GM23338 (cell line): Measurements from ENCODE around the gene UCK1. TPM values are rescaled to one million over a fixed set of nuclear protein-coding genes. Genes with fewer than 3 reads are reported as not detected.

ENCODE experiments used
- ATAC-seq: fragments of 200-7000 bp; cut with Tn5 transposase; 3 replicates; pipeline ENCODE4 v1.9.1; 2020
- DNase-seq: peaks from one replicate; pipeline ENCODE4 v3.0.0-alpha.2; 2015; ENCODE audit warnings: low spot score
- H2AFZ ChIP-seq: fragments of 200-600 bp; sonication (generic); 2 replicates; pipeline ENCODE4 v1.8.0; 2016; ENCODE audit warnings: antibody characterized with exemption, mild to moderate bottlenecking, moderate library complexity
- H3F3A ChIP-seq: fragments of 200-600 bp; sonication (generic); replicated peaks from 2 replicates; pipeline ENCODE4 v1.8.0; 2017; ENCODE audit warnings: antibody characterized with exemption, mixed run types, low read depth
- H3K27ac ChIP-seq: fragments of 200-600 bp; sonication (generic); 2 replicates; pipeline ENCODE4 v1.6.1; 2016; ENCODE audit warnings: low read depth
- H3K27me3 ChIP-seq: fragments of 200-600 bp; sonication (generic); 2 replicates; pipeline ENCODE4 v1.8.0; 2016; ENCODE audit warnings: mild to moderate bottlenecking, mixed run types, moderate library complexity; ENCODE audit not compliant: insufficient read depth
- H3K36me3 ChIP-seq: fragments of 200-600 bp; sonication (generic); 2 replicates; pipeline ENCODE4 v1.8.0; 2016; ENCODE audit warnings: mild to moderate bottlenecking; ENCODE audit not compliant: insufficient read depth
- H3K4me1 ChIP-seq: fragments of 200-600 bp; sonication (generic); 2 replicates; pipeline ENCODE4 v1.8.0; 2016; ENCODE audit warnings: mild to moderate bottlenecking, moderate library complexity; ENCODE audit not compliant: insufficient read depth
- H3K4me2 ChIP-seq: fragments of 200-600 bp; sonication (generic); 2 replicates; pipeline ENCODE4 v1.7.1; 2017; ENCODE audit warnings: mixed run types
- H3K4me3 ChIP-seq: fragments of 200-600 bp; sonication (generic); 2 replicates; pipeline ENCODE4 v1.6.1; 2016; ENCODE audit warnings: mixed run types
- H3K79me2 ChIP-seq: fragments of 200-600 bp; sonication (generic); replicated peaks from 2 replicates; pipeline ENCODE4 v1.8.0; 2017; ENCODE audit warnings: mild to moderate bottlenecking; ENCODE audit not compliant: insufficient read depth
- H3K9me2 ChIP-seq: fragments of 200-600 bp; sonication (generic); 2 replicates; pipeline ENCODE4 v1.8.0; 2017; ENCODE audit not compliant: insufficient read depth
- H4K20me1 ChIP-seq: fragments of 200-600 bp; sonication (generic); replicated peaks from 2 replicates; pipeline ENCODE4 v1.8.0; 2017; ENCODE audit warnings: mild to moderate bottlenecking; ENCODE audit not compliant: insufficient read depth
- H3K27ac Mint-ChIP-seq: 2 replicates; pipeline ENCODE4 v1.8.0; 2020; ENCODE audit warnings: inconsistent platforms, mild to moderate bottlenecking, moderate library complexity, mixed read lengths
- H3K27me3 Mint-ChIP-seq: 3 replicates; pipeline ENCODE4 v1.8.0; 2022; ENCODE audit warnings: low read depth, mild to moderate bottlenecking, moderate library complexity, mixed read lengths, inconsistent platforms; ENCODE audit not compliant: insufficient read depth, poor library complexity
- H3K36me3 Mint-ChIP-seq: 3 replicates; pipeline ENCODE4 v1.8.0; 2021; ENCODE audit warnings: low read depth, mild to moderate bottlenecking, inconsistent platforms, moderate library complexity, mixed read lengths
- H3K4me1 Mint-ChIP-seq: 3 replicates; pipeline ENCODE4 v1.8.0; 2020; ENCODE audit warnings: mild to moderate bottlenecking, inconsistent platforms, mixed read lengths
- H3K4me3 Mint-ChIP-seq: 3 replicates; pipeline ENCODE4 v1.8.0; 2021; ENCODE audit warnings: moderate library complexity, mild to moderate bottlenecking, inconsistent platforms, mixed read lengths
- H3K9me3 Mint-ChIP-seq: 3 replicates; pipeline ENCODE4 v1.8.0; 2020; ENCODE audit warnings: moderate library complexity, mild to moderate bottlenecking, inconsistent platforms, mixed read lengths
- CREB1 ChIP-seq: fragments of 250-450 bp; sonication (Bioruptor Pico); IDR thresholded peaks from 2 replicates; pipeline ENCODE4 v1.5.0; 2020; ENCODE audit warnings: low read depth, mild to moderate bottlenecking, moderate library complexity
- EZH2 ChIP-seq: fragments of 200-600 bp; sonication (generic); IDR thresholded peaks from one replicate; pipeline ENCODE4 v1.8.0; 2017; ENCODE audit warnings: antibody characterized with exemption, mild to moderate bottlenecking, low read depth; ENCODE audit not compliant: unreplicated experiment
- EZH2phosphoT487 ChIP-seq: fragments of 200-600 bp; sonication (generic); IDR thresholded peaks from one replicate; pipeline ENCODE4 v1.8.1; 2018; ENCODE audit warnings: antibody characterized with exemption; ENCODE audit not compliant: unreplicated experiment
- NANOG ChIP-seq: IDR thresholded peaks from 2 replicates; pipeline ENCODE4 v1.6.1; 2016; ENCODE audit warnings: antibody characterized with exemption, borderline replicate concordance
- POLR2AphosphoS5 ChIP-seq: IDR thresholded peaks from 2 replicates; pipeline ENCODE4 v1.6.1; 2016; ENCODE audit warnings: antibody characterized with exemption, low read depth
- REST ChIP-seq: IDR thresholded peaks from one replicate; pipeline ENCODE4 v1.6.1; 2018; ENCODE audit warnings: antibody characterized with exemption; ENCODE audit not compliant: unreplicated experiment
- STAT1 ChIP-seq: IDR thresholded peaks from one replicate; pipeline ENCODE4 v1.6.1; 2016; ENCODE audit warnings: antibody characterized with exemption; ENCODE audit not compliant: unreplicated experiment
- ZNF114 ChIP-seq: fragments of 250-450 bp; sonication (Bioruptor Pico); IDR thresholded peaks from 2 replicates; pipeline ENCODE4 v1.5.0; 2020; ENCODE audit warnings: mild to moderate bottlenecking, moderate library complexity
- ZNF331 ChIP-seq: fragments of 250-450 bp; sonication (Bioruptor Pico); IDR thresholded peaks from 2 replicates; pipeline ENCODE4 v1.5.0; 2020; ENCODE audit warnings: low read depth, mild to moderate bottlenecking, moderate library complexity
- polyA plus RNA-seq: library from polyadenylated mRNA; unstranded; fragments of >200 nt; fragmentation: Nextera tagmentation; extraction: Ambion mirVana; gene quantifications from 2 replicates; pipeline ENCODE4 v1.2.1, GENCODE V29; 2016
- total RNA-seq: library from RNA; depleted of rRNA; stranded (reverse); fragments of >200 nt; shearing (Covaris generic); gene quantifications from 2 replicates; pipeline ENCODE4 v1.2.3, GENCODE V29; 2014
- TF ChIP-seq, protein P1 (sequence below): fragments of 250-450 bp; sonication (Bioruptor Pico); IDR thresholded peaks from 2 replicates; pipeline ENCODE4 v1.5.0; 2020; ENCODE audit warnings: mild to moderate bottlenecking, moderate library complexity
- TF ChIP-seq, protein P2 (sequence below): IDR thresholded peaks from 2 replicates; pipeline ENCODE4 v1.6.1; 2016; ENCODE audit warnings: antibody characterized with exemption
- TF ChIP-seq, protein P3 (sequence below), 2 experiments: fragments of 200-600 bp in 1 of 2; sonication (generic) in 1 of 2; conservative IDR thresholded peaks; 2 replicates each; pipeline versions ENCODE4 v1.5.1 to v1.6.1; 2016 to 2017; ENCODE audit warnings: antibody characterized with exemption in 2 of 2, low read depth in 2 of 2, mild to moderate bottlenecking in 2 of 2, moderate library complexity in 1 of 2

The UCK1 gene
- total and polyA plus RNA-seq, 2 experiments from 2014 or later, result 23.4 to 35.9 TPM

DNA sequence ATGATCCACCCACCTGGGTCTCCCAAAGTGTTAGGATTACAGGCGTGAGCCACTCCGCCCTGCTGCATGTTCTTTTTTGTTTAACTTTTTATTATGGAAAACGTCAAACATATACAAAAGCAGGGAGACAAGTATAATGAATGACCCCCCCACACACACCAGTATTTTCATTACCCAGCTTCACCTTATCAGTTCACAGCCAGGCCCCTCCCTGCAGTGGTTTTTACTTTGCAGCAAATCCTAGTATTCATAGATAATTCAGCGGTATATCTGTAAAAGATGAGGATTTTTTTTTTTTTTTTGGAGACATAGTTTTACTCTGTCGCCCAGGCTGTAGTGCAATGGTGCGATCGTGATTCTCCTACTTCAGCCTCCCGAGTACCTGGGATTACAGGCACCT is 26.1 kb downstream of the UCK1 start:
- Histone ChIP-seq H3F3A (peaks cover 29% of the 10 kb centered on the region), H3K4me1 (peaks cover 9% of the 10 kb centered on the region; the same call in 1 of the 2 replicates), H3K27ac (no peak overlapping the region), H3K79me2 (peaks cover 6% of the 10 kb centered on the region), H2AFZ (no peak overlapping the region), H3K27me3 (no peaks in the 10 kb centered on the region; the same call in 1 of the 2 replicates), H4K20me1 (peaks cover 4% of the 10 kb centered on the region), H3K36me3 (peaks cover 4% of the 10 kb centered on the region; the same call in 1 of the 2 replicates), H3K9me2 (no peaks in the 10 kb centered on the region), H3K4me3 (no peak overlapping the region), H3K4me2 (no peak overlapping the region)
- Mint-ChIP-seq H3K4me1 (peaks cover 21% of the 10 kb centered on the region), H3K36me3 (peaks cover 27% of the 10 kb centered on the region), H3K9me3 (no peaks in the 10 kb centered on the region), H3K4me3 (no peak overlapping the region), H3K27me3 (peaks cover 31% of the 10 kb centered on the region), H3K27ac (no peak overlapping the region)
- ATAC-seq (no peak), DNase-seq (no peak)
- TF ChIP-seq, protein P1, sequence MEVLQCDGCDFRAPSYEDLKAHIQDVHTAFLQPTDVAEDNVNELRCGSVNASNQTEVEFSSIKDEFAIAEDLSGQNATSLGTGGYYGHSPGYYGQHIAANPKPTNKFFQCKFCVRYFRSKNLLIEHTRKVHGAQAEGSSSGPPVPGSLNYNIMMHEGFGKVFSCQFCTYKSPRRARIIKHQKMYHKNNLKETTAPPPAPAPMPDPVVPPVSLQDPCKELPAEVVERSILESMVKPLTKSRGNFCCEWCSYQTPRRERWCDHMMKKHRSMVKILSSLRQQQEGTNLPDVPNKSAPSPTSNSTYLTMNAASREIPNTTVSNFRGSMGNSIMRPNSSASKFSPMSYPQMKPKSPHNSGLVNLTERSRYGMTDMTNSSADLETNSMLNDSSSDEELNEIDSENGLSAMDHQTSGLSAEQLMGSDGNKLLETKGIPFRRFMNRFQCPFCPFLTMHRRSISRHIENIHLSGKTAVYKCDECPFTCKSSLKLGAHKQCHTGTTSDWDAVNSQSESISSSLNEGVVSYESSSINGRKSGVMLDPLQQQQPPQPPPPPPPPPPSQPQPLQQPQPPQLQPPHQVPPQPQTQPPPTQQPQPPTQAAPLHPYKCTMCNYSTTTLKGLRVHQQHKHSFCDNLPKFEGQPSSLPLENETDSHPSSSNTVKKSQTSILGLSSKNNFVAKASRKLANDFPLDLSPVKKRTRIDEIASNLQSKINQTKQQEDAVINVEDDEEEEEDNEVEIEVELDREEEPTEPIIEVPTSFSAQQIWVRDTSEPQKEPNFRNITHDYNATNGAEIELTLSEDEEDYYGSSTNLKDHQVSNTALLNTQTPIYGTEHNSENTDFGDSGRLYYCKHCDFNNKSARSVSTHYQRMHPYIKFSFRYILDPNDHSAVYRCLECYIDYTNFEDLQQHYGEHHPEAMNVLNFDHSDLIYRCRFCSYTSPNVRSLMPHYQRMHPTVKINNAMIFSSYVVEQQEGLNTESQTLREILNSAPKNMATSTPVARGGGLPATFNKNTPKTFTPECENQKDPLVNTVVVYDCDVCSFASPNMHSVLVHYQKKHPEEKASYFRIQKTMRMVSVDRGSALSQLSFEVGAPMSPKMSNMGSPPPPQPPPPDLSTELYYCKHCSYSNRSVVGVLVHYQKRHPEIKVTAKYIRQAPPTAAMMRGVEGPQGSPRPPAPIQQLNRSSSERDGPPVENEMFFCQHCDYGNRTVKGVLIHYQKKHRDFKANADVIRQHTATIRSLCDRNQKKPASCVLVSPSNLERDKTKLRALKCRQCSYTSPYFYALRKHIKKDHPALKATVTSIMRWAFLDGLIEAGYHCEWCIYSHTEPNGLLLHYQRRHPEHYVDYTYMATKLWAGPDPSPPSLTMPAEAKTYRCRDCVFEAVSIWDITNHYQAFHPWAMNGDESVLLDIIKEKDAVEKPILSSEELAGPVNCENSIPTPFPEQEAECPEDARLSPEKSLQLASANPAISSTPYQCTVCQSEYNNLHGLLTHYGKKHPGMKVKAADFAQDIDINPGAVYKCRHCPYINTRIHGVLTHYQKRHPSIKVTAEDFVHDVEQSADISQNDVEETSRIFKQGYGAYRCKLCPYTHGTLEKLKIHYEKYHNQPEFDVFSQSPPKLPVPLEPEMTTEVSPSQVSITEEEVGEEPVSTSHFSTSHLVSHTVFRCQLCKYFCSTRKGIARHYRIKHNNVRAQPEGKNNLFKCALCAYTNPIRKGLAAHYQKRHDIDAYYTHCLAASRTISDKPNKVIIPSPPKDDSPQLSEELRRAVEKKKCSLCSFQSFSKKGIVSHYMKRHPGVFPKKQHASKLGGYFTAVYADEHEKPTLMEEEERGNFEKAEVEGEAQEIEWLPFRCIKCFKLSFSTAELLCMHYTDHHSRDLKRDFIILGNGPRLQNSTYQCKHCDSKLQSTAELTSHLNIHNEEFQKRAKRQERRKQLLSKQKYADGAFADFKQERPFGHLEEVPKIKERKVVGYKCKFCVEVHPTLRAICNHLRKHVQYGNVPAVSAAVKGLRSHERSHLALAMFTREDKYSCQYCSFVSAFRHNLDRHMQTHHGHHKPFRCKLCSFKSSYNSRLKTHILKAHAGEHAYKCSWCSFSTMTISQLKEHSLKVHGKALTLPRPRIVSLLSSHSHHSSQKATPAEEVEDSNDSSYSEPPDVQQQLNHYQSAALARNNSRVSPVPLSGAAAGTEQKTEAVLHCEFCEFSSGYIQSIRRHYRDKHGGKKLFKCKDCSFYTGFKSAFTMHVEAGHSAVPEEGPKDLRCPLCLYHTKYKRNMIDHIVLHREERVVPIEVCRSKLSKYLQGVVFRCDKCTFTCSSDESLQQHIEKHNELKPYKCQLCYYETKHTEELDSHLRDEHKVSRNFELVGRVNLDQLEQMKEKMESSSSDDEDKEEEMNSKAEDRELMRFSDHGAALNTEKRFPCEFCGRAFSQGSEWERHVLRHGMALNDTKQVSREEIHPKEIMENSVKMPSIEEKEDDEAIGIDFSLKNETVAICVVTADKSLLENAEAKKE (CRISPR knock-in tag), result no peak
- TF ChIP-seq POLR2AphosphoS5 (no peak), REST (no peak), NANOG (no peak), ZNF331 (CRISPR knock-in tag) (no peak), CREB1 (no peak), STAT1 (no peak), EZH2phosphoT487 (no peak), EZH2 (no peak), ZNF114 (CRISPR knock-in tag) (no peak)
- TF ChIP-seq, protein P2, sequence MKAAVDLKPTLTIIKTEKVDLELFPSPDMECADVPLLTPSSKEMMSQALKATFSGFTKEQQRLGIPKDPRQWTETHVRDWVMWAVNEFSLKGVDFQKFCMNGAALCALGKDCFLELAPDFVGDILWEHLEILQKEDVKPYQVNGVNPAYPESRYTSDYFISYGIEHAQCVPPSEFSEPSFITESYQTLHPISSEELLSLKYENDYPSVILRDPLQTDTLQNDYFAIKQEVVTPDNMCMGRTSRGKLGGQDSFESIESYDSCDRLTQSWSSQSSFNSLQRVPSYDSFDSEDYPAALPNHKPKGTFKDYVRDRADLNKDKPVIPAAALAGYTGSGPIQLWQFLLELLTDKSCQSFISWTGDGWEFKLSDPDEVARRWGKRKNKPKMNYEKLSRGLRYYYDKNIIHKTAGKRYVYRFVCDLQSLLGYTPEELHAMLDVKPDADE, result no peak
- TF ChIP-seq, protein P3, sequence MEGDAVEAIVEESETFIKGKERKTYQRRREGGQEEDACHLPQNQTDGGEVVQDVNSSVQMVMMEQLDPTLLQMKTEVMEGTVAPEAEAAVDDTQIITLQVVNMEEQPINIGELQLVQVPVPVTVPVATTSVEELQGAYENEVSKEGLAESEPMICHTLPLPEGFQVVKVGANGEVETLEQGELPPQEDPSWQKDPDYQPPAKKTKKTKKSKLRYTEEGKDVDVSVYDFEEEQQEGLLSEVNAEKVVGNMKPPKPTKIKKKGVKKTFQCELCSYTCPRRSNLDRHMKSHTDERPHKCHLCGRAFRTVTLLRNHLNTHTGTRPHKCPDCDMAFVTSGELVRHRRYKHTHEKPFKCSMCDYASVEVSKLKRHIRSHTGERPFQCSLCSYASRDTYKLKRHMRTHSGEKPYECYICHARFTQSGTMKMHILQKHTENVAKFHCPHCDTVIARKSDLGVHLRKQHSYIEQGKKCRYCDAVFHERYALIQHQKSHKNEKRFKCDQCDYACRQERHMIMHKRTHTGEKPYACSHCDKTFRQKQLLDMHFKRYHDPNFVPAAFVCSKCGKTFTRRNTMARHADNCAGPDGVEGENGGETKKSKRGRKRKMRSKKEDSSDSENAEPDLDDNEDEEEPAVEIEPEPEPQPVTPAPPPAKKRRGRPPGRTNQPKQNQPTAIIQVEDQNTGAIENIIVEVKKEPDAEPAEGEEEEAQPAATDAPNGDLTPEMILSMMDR (conservative IDR thresholded peaks at IDR 0.05; ENCODE audit: low read depth in 2 of 2), result no peak
